ENCODE results near the gene SLC25A13. TPM values are rescaled to one million over a fixed set of nuclear protein-coding genes. Genes with fewer than 3 reads are reported as not detected.

The SLC25A13 gene
- total and polyA plus RNA-seq, 3 donors from 2014 or later = 13.2 to 49.1 (median 35.4) TPM

DNA sequence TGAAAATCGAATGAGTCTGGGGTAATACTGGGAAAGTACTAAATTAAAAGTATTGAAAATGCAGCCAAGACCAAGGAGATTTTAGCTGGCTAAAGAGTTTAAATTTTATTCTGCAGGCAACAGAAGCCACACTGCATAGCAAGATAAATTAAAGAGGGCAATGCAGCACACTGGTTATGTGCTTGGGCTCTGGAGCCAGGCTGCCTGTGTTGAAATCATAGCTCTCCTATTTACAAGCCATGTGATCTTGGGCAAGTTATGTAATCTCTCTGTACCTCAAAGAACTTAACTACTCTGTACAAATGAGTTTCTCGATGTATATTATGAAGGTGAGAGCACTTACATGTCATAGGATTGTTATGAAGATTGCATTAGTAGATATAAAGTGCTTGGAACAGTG, 9.9 kb downstream of the SLC25A13 start:
- intact Hi-C loops (cut with DNase I; ENCODE audit: low total_unique reads) = no loop called here
- H3K36me3 ChIP-seq (ENCODE audit: low read depth, missing control alignments) = no peaks in the 10 kb centered on the region
- H3K27me3 ChIP-seq = no peaks in the 10 kb centered on the region
- no peak overlapping the region for H3K4me3 ChIP-seq
- no peak for DNase-seq
- 59 to 66% methylated on average over 2 of the region's 2 CpGs for WGBS, 2 donors
- H3K9me3 ChIP-seq = no peaks in the 10 kb centered on the region
- TF ChIP-seq, protein P1, sequence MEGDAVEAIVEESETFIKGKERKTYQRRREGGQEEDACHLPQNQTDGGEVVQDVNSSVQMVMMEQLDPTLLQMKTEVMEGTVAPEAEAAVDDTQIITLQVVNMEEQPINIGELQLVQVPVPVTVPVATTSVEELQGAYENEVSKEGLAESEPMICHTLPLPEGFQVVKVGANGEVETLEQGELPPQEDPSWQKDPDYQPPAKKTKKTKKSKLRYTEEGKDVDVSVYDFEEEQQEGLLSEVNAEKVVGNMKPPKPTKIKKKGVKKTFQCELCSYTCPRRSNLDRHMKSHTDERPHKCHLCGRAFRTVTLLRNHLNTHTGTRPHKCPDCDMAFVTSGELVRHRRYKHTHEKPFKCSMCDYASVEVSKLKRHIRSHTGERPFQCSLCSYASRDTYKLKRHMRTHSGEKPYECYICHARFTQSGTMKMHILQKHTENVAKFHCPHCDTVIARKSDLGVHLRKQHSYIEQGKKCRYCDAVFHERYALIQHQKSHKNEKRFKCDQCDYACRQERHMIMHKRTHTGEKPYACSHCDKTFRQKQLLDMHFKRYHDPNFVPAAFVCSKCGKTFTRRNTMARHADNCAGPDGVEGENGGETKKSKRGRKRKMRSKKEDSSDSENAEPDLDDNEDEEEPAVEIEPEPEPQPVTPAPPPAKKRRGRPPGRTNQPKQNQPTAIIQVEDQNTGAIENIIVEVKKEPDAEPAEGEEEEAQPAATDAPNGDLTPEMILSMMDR (IDR thresholded peaks at IDR 0.05) = no peak
- no peak for TF ChIP-seq POLR2A (IDR thresholded peaks at IDR 0.05)
- no peak overlapping the region for H3K27ac ChIP-seq
- no peaks in the 10 kb centered on the region for H3K4me1 ChIP-seq

DNA sequence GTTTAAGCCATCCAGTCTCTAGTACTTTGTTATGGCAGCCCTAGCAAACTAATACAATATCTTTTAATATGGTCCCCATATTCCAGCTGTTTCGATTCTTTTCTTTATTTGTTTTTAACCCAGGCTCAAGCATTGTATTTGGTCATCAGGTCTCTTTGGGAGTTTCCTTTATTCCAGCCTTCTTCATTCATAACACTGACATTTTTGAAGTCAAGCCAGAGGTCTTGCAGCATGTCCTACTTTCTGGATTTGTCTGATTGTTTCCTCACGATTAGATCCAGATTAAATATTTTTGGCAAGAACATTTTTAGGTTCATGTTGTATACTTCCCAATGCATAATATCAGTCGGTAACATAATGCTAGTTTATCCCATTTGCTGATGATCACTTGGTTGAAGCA, 11.8 kb downstream of the SLC25A13 start:
- Histone ChIP-seq H3K36me3 (ENCODE audit: low read depth, missing control alignments) (no peaks in the 10 kb centered on the region), H3K27me3 (no peaks in the 10 kb centered on the region), H3K4me1 (no peaks in the 10 kb centered on the region), H3K27ac (no peak overlapping the region), H3K4me3 (no peak overlapping the region), H3K9me3 (no peaks in the 10 kb centered on the region)
- intact Hi-C loops (cut with DNase I; ENCODE audit: low total_unique reads) = no loop called here
- TF ChIP-seq POLR2A (IDR thresholded peaks at IDR 0.05) = no peak
- TF ChIP-seq, protein P1 (IDR thresholded peaks at IDR 0.05) = no peak
- no peak for DNase-seq
- 28 to 43% methylated on average over 3 of the region's 3 CpGs for WGBS, 2 donors

DNA sequence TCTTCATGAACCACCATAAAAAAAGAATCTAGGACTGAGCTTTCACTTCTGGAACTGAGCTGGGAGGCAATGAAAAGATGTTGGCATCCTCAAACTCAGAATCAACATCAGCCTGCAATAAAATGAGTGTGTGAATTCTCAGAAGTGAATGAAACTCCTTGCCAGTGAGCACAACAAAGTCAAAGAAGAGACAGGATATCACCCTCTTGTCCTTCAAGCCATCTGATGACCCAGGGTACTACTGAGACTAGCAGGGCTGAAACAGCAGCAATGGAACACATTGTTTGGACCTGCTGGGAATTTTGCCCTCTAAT, 13.0 kb downstream of the SLC25A13 start:
- intact Hi-C loops (cut with DNase I; ENCODE audit: low total_unique reads) = no loop called here
- H3K4me3 ChIP-seq = no peak overlapping the region
- no peak overlapping the region for H3K27ac ChIP-seq
- no peak for TF ChIP-seq POLR2A (IDR thresholded peaks at IDR 0.05)
- TF ChIP-seq, protein P1 (IDR thresholded peaks at IDR 0.05) = no peak
- no peak for DNase-seq
- no peaks in the 10 kb centered on the region for H3K27me3 ChIP-seq
- H3K4me1 ChIP-seq = no peaks in the 10 kb centered on the region
- no peaks in the 10 kb centered on the region for H3K36me3 ChIP-seq (ENCODE audit: low read depth, missing control alignments)
- no peaks in the 10 kb centered on the region for H3K9me3 ChIP-seq

DNA sequence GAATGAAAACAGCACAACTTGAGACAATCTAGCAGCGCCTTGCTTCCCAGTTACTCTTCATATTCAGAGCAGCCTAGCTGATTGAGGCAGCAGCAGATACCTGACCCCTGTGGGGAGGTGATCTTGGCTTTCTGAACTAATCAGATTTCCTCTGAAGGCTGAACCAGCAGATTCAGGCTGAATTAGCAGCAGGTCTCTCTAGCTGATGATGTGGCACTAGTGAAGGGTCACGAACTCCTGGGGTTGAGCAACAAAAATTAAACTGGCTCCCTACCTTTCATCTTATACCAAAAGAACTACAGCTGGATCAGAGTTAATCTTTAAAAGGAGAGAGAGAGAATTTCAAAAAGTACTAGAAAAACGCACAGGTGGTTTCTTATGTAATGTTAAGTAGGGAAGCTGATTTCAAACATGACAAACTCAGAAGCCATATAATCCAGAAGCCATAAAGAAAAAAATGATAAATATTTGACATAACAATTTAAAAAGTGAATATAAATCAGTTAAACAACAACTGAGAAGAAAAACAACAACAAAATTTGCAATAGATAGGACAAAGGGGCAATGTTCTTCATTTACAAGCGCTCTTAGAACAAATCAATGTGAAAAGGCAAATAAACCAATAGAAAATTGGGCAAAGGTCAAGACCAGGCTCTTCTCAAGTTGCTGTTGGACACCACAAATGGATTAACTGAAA, 13.5 kb downstream of the SLC25A13 start:
- intact Hi-C loops (cut with DNase I; ENCODE audit: low total_unique reads) = no loop called here
- Histone ChIP-seq H3K4me3 (no peak overlapping the region), H3K27me3 (no peaks in the 10 kb centered on the region), H3K4me1 (no peaks in the 10 kb centered on the region), H3K36me3 (ENCODE audit: low read depth, missing control alignments) (no peaks in the 10 kb centered on the region), H3K27ac (no peak overlapping the region), H3K9me3 (no peaks in the 10 kb centered on the region)
- DNase-seq = no peak
- 90 to 93% methylated on average over 4 of the region's 4 CpGs for WGBS, 2 donors
- TF ChIP-seq, protein P1 (IDR thresholded peaks at IDR 0.05) = no peak
- no peak for TF ChIP-seq POLR2A (IDR thresholded peaks at IDR 0.05)

DNA sequence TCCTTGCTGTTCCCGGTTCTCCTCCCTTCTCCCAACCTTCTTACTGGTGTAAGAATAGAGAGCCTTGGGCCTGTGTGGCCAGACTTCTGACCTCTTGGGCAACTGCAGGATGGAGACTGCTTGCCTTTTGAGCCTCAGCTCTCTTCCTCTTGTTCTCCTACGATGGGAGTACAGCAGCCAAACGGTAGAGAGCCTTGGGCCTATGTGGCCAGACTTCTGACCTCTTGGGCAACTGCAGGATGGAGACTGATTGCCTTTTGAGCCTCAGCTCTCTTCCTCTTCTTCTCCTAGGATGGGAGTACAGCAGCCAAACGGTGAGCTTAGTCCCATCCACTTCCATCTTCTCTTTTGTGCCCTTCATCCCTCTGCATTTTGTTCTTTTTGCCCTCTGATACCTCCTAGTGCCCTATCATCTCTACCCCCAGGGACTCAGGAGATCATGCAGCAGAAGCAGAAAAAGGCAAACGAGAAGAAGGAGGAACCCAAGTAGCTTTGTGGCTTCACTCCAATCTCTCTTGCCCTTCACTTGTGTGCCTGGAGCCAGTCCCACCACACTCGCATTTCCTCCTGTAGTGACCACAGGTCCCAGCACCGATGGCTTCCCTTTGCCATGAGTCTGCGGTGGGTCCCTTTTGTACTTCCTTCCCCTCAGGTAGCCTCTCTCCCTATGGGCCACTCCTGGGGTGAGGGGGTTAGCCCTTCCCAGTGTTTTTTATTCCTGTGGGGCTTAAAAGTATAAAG, 15.3 kb downstream of the SLC25A13 start:
- no peak overlapping the region for H3K4me3 ChIP-seq
- TF ChIP-seq, protein P1 (IDR thresholded peaks at IDR 0.05) = no peak
- TF ChIP-seq POLR2A (IDR thresholded peaks at IDR 0.05) = no peak
- no peaks in the 10 kb centered on the region for H3K27me3 ChIP-seq
- no peak for DNase-seq
- no peaks in the 10 kb centered on the region for H3K4me1 ChIP-seq
- H3K27ac ChIP-seq = no peak overlapping the region
- intact Hi-C loops (cut with DNase I; ENCODE audit: low total_unique reads) = no loop called here
- no peaks in the 10 kb centered on the region for H3K36me3 ChIP-seq (ENCODE audit: low read depth, missing control alignments)
- WGBS, 2 donors = 81% methylated on average over 8 of the region's 8 CpGs
- H3K9me3 ChIP-seq = no peaks in the 10 kb centered on the region

All from testis (tissue), 3 donors.